HepG2 (cell line): ENCODE data around the gene PGA4. TPM values are rescaled to one million over a fixed set of nuclear protein-coding genes. Genes with fewer than 3 reads are reported as not detected.

ENCODE experiments used
- ATF7 ChIP-seq, 2 experiments: fragments of 450-650 bp in 1 of 2; sonication (generic) in 1 of 2; formaldehyde crosslinking in 1 of 2; IDR thresholded peaks; 2 replicates each; pipeline versions ENCODE4 v1.4.0 to v1.6.1; 2016 to 2020; ENCODE audit warnings: antibody characterized with exemption in 1 of 2, mild to moderate bottlenecking in 1 of 2, missing genetic modification reagents in 1 of 2
- CHCHD3 ChIP-seq: sonication (generic); formaldehyde crosslinking; IDR thresholded peaks from 2 replicates; pipeline ENCODE4 v1.8.0; 2022; ENCODE audit warnings: mild to moderate bottlenecking, missing genetic modification reagents, moderate library complexity
- DMAP1 ChIP-seq: IDR thresholded peaks from 2 replicates; pipeline ENCODE4 v1.6.1; 2016
- DNMT3B ChIP-seq: conservative IDR thresholded peaks from 2 replicates; pipeline ENCODE4 v1.6.1; 2016; ENCODE audit warnings: missing biosample characterization, control low read depth
- E2F1 ChIP-seq: sonication (generic); formaldehyde crosslinking; IDR thresholded peaks from 2 replicates; pipeline ENCODE4 v1.5.0; 2020; ENCODE audit warnings: missing genetic modification reagents
- GFI1 ChIP-seq: sonication (generic); formaldehyde crosslinking; IDR thresholded peaks from 2 replicates; pipeline ENCODE4 v1.5.0; 2020; ENCODE audit warnings: missing genetic modification reagents, mild to moderate bottlenecking, borderline replicate concordance
- HDAC2 ChIP-seq: sonication (generic); formaldehyde crosslinking; IDR thresholded peaks from 2 replicates; pipeline ENCODE4 v1.4.0; 2020; ENCODE audit warnings: missing genetic modification reagents
- KMT2A ChIP-seq: sonication (generic); formaldehyde crosslinking; IDR thresholded peaks from 2 replicates; pipeline ENCODE4 v1.4.0; 2020; ENCODE audit warnings: missing genetic modification reagents
- MED13 ChIP-seq: sonication (generic); formaldehyde crosslinking; IDR thresholded peaks from 2 replicates; pipeline ENCODE4 v1.5.0; 2020; ENCODE audit warnings: missing genetic modification reagents
- NFE2 ChIP-seq: sonication (generic); formaldehyde crosslinking; IDR thresholded peaks from 2 replicates; pipeline ENCODE4 v1.4.0; 2020; ENCODE audit warnings: missing genetic modification reagents
- PLRG1 ChIP-seq: fragments of 450-650 bp; conservative IDR thresholded peaks from 2 replicates; pipeline ENCODE4 v1.6.1; 2016
- PPARG ChIP-seq: conservative IDR thresholded peaks from 2 replicates; pipeline ENCODE4 v1.6.1; 2016; ENCODE audit warnings: missing biosample characterization, missing genetic modification reagents
- PTBP1 ChIP-seq: fragments of 200-400 bp; formaldehyde crosslinking; IDR thresholded peaks from 2 replicates; pipeline ENCODE4 v1.6.1; 2018; ENCODE audit warnings: low read length, low read depth; ENCODE audit not compliant: poor library complexity, severe bottlenecking
- RFXAP ChIP-seq: sonication (generic); formaldehyde crosslinking; IDR thresholded peaks from 2 replicates; pipeline ENCODE4 v1.4.0; 2020; ENCODE audit warnings: missing genetic modification reagents, borderline replicate concordance
- SALL2 ChIP-seq: sonication (generic); formaldehyde crosslinking; IDR thresholded peaks from 2 replicates; pipeline ENCODE4 v1.8.1; 2023; ENCODE audit warnings: mild to moderate bottlenecking, missing genetic modification reagents, inconsistent platforms
- SETDB1 ChIP-seq: sonication (generic); formaldehyde crosslinking; IDR thresholded peaks from 2 replicates; pipeline ENCODE4 v1.5.1; 2020; ENCODE audit warnings: missing genetic modification reagents, mild to moderate bottlenecking, borderline replicate concordance
- SP5 ChIP-seq: IDR thresholded peaks from 2 replicates; pipeline ENCODE4 v1.6.1; 2016; ENCODE audit warnings: low read depth, borderline replicate concordance
- THAP7 ChIP-seq: sonication (generic); formaldehyde crosslinking; IDR thresholded peaks from 2 replicates; pipeline ENCODE4 v1.8.1; 2023; ENCODE audit warnings: mild to moderate bottlenecking, missing genetic modification reagents
- TMF1 ChIP-seq: sonication (generic); formaldehyde crosslinking; IDR thresholded peaks from 2 replicates; pipeline ENCODE4 v1.8.1; 2022; ENCODE audit warnings: low read depth, missing genetic modification reagents
- TSC22D2 ChIP-seq: sonication (generic); formaldehyde crosslinking; IDR thresholded peaks from 2 replicates; pipeline ENCODE4 v1.5.1; 2020; ENCODE audit warnings: missing genetic modification reagents, mild to moderate bottlenecking, borderline replicate concordance
- ZFP82 ChIP-seq: sonication (generic); formaldehyde crosslinking; IDR thresholded peaks from 2 replicates; pipeline ENCODE4 v1.5.1; 2020; ENCODE audit warnings: mild to moderate bottlenecking, missing genetic modification reagents, borderline replicate concordance
- ZKSCAN1 ChIP-seq: fragments of 150-350 bp; IDR thresholded peaks from 2 replicates; pipeline ENCODE4 v1.6.1; 2014; ENCODE audit warnings: low read length
- ZNF225 ChIP-seq: sonication (generic); formaldehyde crosslinking; IDR thresholded peaks from 2 replicates; pipeline ENCODE4 v1.4.0; 2020; ENCODE audit warnings: mild to moderate bottlenecking, missing genetic modification reagents
- ZNF232 ChIP-seq: sonication (generic); formaldehyde crosslinking; IDR thresholded peaks from 2 replicates; pipeline ENCODE4 v1.4.0; 2020; ENCODE audit warnings: missing genetic modification reagents, borderline replicate concordance
- ZNF276 ChIP-seq: sonication (generic); formaldehyde crosslinking; IDR thresholded peaks from 2 replicates; pipeline ENCODE4 v1.4.0; 2020; ENCODE audit warnings: mild to moderate bottlenecking, low read depth, missing genetic modification reagents
- ZNF30 ChIP-seq: sonication (generic); formaldehyde crosslinking; IDR thresholded peaks from 2 replicates; pipeline ENCODE4 v1.5.0; 2020; ENCODE audit warnings: mild to moderate bottlenecking, missing genetic modification reagents
- ZNF446 ChIP-seq: sonication (generic); formaldehyde crosslinking; IDR thresholded peaks from 2 replicates; pipeline ENCODE4 v1.5.0; 2020; ENCODE audit warnings: mild to moderate bottlenecking, missing genetic modification reagents
- ZNF564 ChIP-seq: sonication (generic); formaldehyde crosslinking; IDR thresholded peaks from 2 replicates; pipeline ENCODE4 v1.8.1; 2023; ENCODE audit warnings: mild to moderate bottlenecking, missing genetic modification reagents
- ZNF749 ChIP-seq: sonication (generic); formaldehyde crosslinking; IDR thresholded peaks from 2 replicates; pipeline ENCODE4 v1.8.0; 2022; ENCODE audit warnings: mild to moderate bottlenecking, missing genetic modification reagents, moderate library complexity, borderline replicate concordance
- polyA plus RNA-seq, 8 experiments: library from polyadenylated mRNA; depleted of rRNA in 3 of 8; stranded (reverse) in 7 of 8; unstranded in 1 of 8; fragments of >200 nt; fragmentation: Illumina TruSeq in 4 of 8; extraction: Trizol in 4 of 8; gene quantifications; 2 replicates each; pipeline versions ENCODE4 v1.2.1 to v1.2.3, GENCODE V29; 2011 to 2016; ENCODE audit warnings: low read depth in 4 of 8, missing spikeins in 1 of 8, mixed read lengths in 1 of 8; ENCODE audit not compliant: insufficient read depth in 1 of 8
- total RNA-seq, 5 experiments: library from RNA; depleted of rRNA; stranded (reverse); fragments of >200 nt; fragmentation: Illumina TruSeq; extraction: Trizol; gene quantifications; 2 replicates each; pipeline ENCODE4 v1.2.3, GENCODE V29; 2016; ENCODE audit warnings: low read depth in 1 of 5

The PGA4 gene
- total and polyA plus RNA-seq, 2 of the 13 experiments (the other 11 are each of a cell fraction or from before 2014, with no cell fraction given): not detected

DNA sequence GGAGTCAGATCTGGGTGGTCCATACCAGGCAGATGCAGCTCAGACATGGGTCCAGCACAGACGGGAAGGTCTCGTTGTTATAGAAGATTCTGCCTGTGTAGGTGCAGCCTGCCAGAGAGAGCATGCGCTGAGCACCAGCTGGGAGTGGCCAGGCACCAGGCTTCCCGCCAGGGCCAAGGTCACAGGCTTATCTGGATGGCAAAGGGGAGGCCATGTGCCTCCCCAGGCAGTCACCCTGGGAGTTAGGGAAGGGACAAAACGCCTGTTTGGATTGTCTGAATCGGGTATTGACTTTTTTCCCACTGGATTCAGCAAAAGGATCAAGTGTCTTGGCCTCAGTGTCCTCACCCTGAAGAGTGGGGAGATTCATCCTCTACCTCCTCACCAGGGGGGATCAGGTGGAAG, 45.3 kb downstream of the PGA4 start (continued):
- TF ChIP-seq PTBP1: no peak
- 0 out of 2 replicates have a peak, but pooled peaks have one; percentile 30 for TF ChIP-seq SALL2
- TF ChIP-seq TSC22D2 (CRISPR knock-in tag): no peak
- no peak for TF ChIP-seq MED13 (CRISPR knock-in tag)
- TF ChIP-seq ATF7 (IDR thresholded peaks at IDR 0.05): no peak
- no peak for TF ChIP-seq ATF7 (CRISPR knock-in tag; IDR thresholded peaks at IDR 0.05)
- TF ChIP-seq ZNF225: no peak
- TF ChIP-seq RFXAP (CRISPR knock-in tag): no peak; the same call in 1 of the 2 replicates
- TF ChIP-seq CHCHD3 (CRISPR knock-in tag): no peak
- TF ChIP-seq ZKSCAN1: no peak
- TF ChIP-seq ZNF749 (CRISPR knock-in tag): no peak
- no peak for TF ChIP-seq NFE2 (CRISPR knock-in tag)
- no peak for TF ChIP-seq GFI1 (CRISPR knock-in tag)
- TF ChIP-seq SETDB1 (CRISPR knock-in tag): no peak
- TF ChIP-seq ZNF30 (CRISPR knock-in tag): no peak
- TF ChIP-seq ZFP82: no peak
- TF ChIP-seq DNMT3B (CRISPR knock-in tag): no peak
- TF ChIP-seq DMAP1 (CRISPR knock-in tag): no peak
- TF ChIP-seq SP5: peak; percentile 63; the same call in 1 of the 2 replicates
- TF ChIP-seq PPARG: peak; percentile 40; the same call in 1 of the 2 replicates
- TF ChIP-seq TMF1 (CRISPR knock-in tag): no peak
- TF ChIP-seq ZNF232 (CRISPR knock-in tag): no peak
- no peak for TF ChIP-seq ZNF276 (CRISPR knock-in tag)
- no peak for TF ChIP-seq ZNF446
- TF ChIP-seq THAP7 (CRISPR knock-in tag): no peak
- no peak; the same call in 1 of the 2 replicates for TF ChIP-seq ZNF564
- TF ChIP-seq HDAC2 (CRISPR knock-in tag): no peak
- TF ChIP-seq KMT2A: no peak
- peak; percentile 93 for TF ChIP-seq E2F1
- no peak for TF ChIP-seq PLRG1
